Spinal cord (tissue), 10 donors: Measurements from ENCODE around the gene BMP7. TPM values are rescaled to one million over a fixed set of nuclear protein-coding genes. Genes with fewer than 3 reads are reported as not detected.

ENCODE experiments used
- DNase-seq, 6 donors: peaks; one replicate each; pipeline versions ENCODE4 v3.0.0 to v3.0.0-alpha.2; 2013 to 2015; ENCODE audit warnings: low spot score in 6 of 6, low read depth in 4 of 6
- H3K27ac ChIP-seq: one replicate; pipeline ENCODE4 v1.5.1; 2013; ENCODE audit warnings: low read depth, low read length, control low read depth
- H3K27me3 ChIP-seq: one replicate; pipeline ENCODE4 v1.6.1; 2013; ENCODE audit warnings: low read length; ENCODE audit not compliant: control insufficient read depth, insufficient read depth
- H3K36me3 ChIP-seq: one replicate; pipeline ENCODE4 v1.6.1; 2013; ENCODE audit warnings: low read length; ENCODE audit not compliant: control insufficient read depth, insufficient read depth
- H3K4me1 ChIP-seq: one replicate; pipeline ENCODE4 v1.6.1; 2013; ENCODE audit warnings: low read length; ENCODE audit not compliant: control insufficient read depth, insufficient read depth
- H3K4me3 ChIP-seq: one replicate; pipeline ENCODE4 v1.5.1; 2013; ENCODE audit warnings: low read depth, low read length, control low read depth
- H3K9me3 ChIP-seq: one replicate; pipeline ENCODE4 v1.6.1; 2013; ENCODE audit warnings: low read length; ENCODE audit not compliant: control insufficient read depth, insufficient read depth
- WGBS: methylation state at CpG from one replicate; pipeline ENCODE4 v1.1.5; 2013; ENCODE audit warnings: missing lambda C conversion rate; ENCODE audit not compliant: insufficient coverage; 5-methylcytosine and 5-hydroxymethylcytosine counted together
- polyA plus RNA-seq, 2 donors: library from polyadenylated mRNA; unstranded; fragments of 120-200 nt; gene quantifications; one replicate each; pipeline ENCODE4 v1.2.1, GENCODE V29; 2013; ENCODE audit not compliant: insufficient read length in 2 of 2
- total RNA-seq, 2 donors: library from RNA; depleted of rRNA in 1 of 2; stranded (reverse); fragments of 120-200 nt in 1 of 2; fragments of >200 nt in 1 of 2; gene quantifications; one replicate each; pipeline versions ENCODE4 v1.2.3 to v1.2.4, GENCODE V29; 2013 to 2014
- donor health status: healthy.

The BMP7 gene
- total and polyA plus RNA-seq, 4 donors: 25.4 to 67.9 (median 54.7) TPM

DNA sequence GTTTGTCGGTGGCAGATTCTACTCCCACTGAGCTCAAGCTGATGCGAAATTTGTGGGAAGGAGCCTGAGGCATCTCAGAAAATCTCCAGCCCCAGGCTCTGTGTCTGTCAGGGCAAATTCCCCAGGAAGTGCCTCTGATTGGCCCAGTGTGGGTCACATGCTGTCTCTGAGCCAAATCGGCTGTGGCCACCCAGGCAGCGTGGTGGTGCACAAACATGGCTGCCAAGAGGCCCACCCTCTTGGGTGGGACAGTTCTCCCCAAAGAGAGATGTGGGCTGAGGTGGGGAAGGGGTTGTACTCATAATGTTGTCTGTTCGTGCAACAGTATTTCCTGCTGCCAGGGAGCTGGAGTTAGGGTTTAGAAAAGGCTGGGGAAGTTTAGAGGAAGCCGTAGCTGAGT is 130.6 kb downstream of the BMP7 start:
- Histone ChIP-seq H3K4me3 (no peak overlapping the region), H3K4me1 (peaks cover 3% of the 10 kb centered on the region), H3K27ac (no peak overlapping the region), H3K9me3 (no peaks in the 10 kb centered on the region), H3K27me3 (no peaks in the 10 kb centered on the region), H3K36me3 (no peaks in the 10 kb centered on the region)
- 84% methylated on average over 6 of the region's 6 CpGs for WGBS
- no peak for DNase-seq

DNA sequence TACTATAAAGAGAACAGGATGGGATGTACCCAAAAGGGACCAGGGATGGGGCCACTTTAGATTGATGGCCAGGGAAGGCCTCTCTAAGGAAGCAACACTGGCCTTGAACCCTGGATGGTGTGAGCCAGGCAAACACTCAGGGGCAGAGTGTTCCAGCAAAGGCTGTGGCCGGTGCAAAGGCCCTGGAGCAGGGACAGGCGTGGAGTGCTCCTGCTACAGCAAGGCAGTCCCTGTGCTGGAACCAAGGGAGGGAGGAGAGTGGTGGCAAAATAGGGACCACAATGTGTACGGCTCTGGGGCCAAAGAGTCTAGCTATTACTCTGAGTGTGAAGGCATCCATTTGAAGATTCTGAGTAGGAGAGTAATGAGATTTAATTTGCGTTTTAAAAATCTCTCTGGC is 131.6 kb downstream of the BMP7 start:
- WGBS: 93% methylated on average over 4 of the region's 4 CpGs
- Histone ChIP-seq H3K9me3 (no peaks in the 10 kb centered on the region), H3K27ac (no peak overlapping the region), H3K36me3 (no peaks in the 10 kb centered on the region), H3K4me3 (no peak overlapping the region), H3K27me3 (no peaks in the 10 kb centered on the region), H3K4me1 (peaks cover 6% of the 10 kb centered on the region)
- no peak for DNase-seq

DNA sequence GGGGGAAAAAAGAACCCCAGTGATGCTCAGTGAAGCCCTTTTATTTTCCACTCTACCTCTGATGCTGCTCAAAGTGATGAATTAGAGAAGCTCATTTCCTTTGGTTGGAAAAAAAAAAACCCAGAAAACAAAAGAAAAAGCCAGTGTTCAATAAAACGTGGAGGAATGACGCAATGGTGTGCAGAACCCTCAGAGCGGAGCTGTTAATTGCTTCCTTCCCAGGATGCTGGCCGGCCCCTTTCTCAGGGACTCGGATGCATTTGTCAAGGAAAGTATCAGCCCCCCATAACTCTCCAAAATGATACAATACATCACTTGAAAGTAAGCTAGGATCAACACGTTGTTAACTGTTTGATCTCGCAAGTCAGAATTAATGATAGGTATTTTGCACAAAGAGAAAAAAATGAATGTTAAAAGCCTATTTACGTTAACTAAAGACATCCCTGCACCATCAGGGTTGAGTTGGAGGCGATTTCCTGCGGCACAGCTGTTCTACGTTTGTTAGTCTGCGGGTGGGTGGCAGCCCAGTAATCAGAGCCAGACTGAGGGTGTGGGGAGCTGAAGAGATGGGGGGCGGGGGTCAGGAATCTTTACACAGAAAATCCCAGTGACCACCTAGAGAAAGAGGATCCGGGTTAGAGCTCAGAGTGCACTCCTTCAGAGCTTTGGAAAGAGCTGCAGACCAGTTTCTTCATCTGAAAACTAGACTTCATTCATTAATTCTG is 132.4 kb downstream of the BMP7 start:
- Histone ChIP-seq H3K4me1 (peaks cover 6% of the 10 kb centered on the region), H3K36me3 (no peaks in the 10 kb centered on the region), H3K27ac (peak overlapping the region; percentile 53), H3K9me3 (no peaks in the 10 kb centered on the region), H3K27me3 (no peaks in the 10 kb centered on the region), H3K4me3 (no peak overlapping the region)
- WGBS: 47% methylated on average over 5 of the region's 14 CpGs
- DNase-seq: peak in 2 of 6 donors; percentile 53 to 63

DNA sequence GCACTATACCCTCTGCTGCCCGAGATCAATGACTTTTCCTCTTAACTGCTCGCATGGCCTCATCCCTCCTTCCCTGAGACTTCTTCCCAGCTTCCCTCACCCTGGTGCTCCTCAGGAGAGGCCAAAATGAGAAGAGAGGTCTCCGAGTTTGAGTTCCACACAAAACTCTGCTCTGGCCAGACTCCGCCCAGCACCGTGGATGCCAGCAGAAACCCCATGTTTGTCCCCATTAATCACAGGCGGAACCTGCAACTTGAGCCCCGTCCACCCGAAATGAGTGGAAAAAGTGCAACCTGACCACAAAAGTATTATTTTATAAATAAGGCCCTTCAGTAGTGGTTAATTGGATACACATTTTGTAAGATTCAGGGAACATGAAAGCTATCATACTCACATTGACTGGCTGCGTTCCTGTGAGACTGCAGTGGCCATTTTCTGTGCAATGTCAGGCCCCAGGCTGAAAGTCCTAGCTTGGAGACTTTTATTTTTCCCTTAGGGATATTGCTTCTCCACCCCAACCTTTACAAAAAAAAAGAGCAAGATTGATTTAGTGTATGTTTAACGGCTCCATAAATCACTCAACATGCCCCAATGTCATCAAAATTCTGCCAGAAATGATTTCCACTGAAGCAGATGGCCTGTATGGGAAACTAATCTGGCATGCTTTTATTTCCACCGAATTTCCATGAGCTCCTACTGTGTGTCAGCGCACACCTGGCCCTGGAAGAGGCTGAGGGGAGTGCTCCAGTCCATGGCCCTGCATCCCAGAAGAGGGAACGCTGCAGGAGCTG is 134.6 kb downstream of the BMP7 start:
- 79% methylated on average over 6 of the region's 13 CpGs for WGBS
- Histone ChIP-seq H3K27ac (no peak overlapping the region), H3K4me1 (peaks cover 10% of the 10 kb centered on the region), H3K27me3 (no peaks in the 10 kb centered on the region), H3K36me3 (no peaks in the 10 kb centered on the region), H3K4me3 (no peak overlapping the region), H3K9me3 (no peaks in the 10 kb centered on the region)
- no peak for DNase-seq

DNA sequence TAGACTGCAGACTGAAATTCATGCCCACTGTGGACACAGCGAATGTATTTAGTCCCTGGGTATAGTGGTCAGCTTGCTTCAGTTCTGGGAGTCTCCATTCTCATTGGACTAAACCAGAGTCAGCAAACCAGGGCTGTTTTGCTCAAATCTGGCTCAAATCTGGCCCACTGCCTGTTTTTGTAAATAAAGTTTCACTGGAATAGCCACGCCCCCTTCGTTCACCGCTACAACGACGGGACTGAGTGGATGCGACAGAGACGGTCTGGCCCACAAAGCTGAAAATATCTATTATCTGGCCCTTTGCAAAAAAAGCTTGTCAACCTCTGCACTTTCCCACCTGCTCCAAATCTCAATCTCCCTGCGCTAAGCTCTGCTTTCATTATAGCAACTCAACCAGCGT is 135.4 kb downstream of the BMP7 start:
- no peaks in the 10 kb centered on the region for H3K36me3 ChIP-seq
- DNase-seq: no peak
- 92% methylated on average over 10 of the region's 10 CpGs for WGBS

DNA sequence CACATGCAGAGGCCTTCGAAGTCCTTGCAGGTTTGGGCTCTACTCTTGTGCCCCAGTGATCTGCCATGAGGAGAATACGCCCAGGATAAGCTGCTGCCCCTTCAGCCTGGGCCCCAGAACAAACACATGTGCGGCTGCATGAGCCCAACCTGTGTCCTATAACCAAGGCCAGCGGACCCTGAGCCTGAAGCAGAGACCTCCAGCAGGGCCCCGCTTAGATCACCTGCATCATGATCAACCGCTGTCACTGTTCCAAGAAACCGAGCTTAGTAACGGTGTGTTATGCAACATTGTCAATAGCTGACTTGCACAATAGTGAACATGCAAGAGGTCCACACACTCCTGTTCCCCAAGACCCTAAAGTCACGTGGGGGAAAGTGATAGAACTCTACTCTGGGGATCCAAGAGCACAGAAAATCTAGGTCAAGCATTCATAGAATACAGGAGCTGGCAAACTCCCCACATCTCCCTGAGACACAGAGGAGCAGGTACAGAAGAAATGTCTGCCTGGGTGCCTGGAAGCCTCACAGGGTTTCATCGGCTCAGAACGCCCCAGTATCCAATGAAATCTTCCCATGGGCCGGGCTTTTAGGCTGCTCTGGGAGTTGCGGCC is 136.2 kb downstream of the BMP7 start:
- no peak overlapping the region for H3K27ac ChIP-seq
- peaks cover 10% of the 10 kb centered on the region for H3K4me1 ChIP-seq
- no peaks in the 10 kb centered on the region for H3K27me3 ChIP-seq
- no peaks in the 10 kb centered on the region for H3K36me3 ChIP-seq
- 90% methylated on average over 12 of the region's 13 CpGs for WGBS
- no peak overlapping the region for H3K4me3 ChIP-seq
- no peak for DNase-seq
- H3K9me3 ChIP-seq: no peaks in the 10 kb centered on the region

More for the DNA sequence above, 135.4 kb downstream of the BMP7 start:
- Histone ChIP-seq H3K27ac (no peak overlapping the region), H3K9me3 (no peaks in the 10 kb centered on the region), H3K4me1 (peaks cover 10% of the 10 kb centered on the region), H3K27me3 (no peaks in the 10 kb centered on the region), H3K4me3 (no peak overlapping the region)

DNA sequence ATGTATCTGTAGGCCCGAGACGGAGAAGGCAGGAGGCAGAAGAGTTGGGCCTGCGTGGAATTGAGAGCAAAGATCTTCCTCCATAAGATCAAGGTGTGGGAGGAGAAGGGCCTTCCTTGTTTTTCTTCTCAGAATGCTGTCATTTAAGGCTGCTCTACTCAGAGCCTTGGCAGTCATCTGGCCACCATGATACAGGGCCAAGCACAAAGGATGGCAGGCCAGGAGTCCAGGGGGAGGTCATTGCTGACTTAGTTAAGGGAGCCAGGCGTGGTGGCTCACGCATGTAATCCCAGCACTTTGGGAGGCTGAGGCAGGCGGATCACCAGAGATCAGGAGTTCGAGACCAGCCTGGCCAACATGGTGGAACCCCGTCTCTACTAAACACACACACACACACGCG is 137.1 kb downstream of the BMP7 start:
- no peak for DNase-seq
- peaks cover 11% of the 10 kb centered on the region for H3K4me1 ChIP-seq
- WGBS: 100% methylated on average over 5 of the region's 10 CpGs
- H3K27ac ChIP-seq: no peak overlapping the region
- no peaks in the 10 kb centered on the region for H3K27me3 ChIP-seq
- no peak overlapping the region for H3K4me3 ChIP-seq
- no peaks in the 10 kb centered on the region for H3K36me3 ChIP-seq
- no peaks in the 10 kb centered on the region for H3K9me3 ChIP-seq

DNA sequence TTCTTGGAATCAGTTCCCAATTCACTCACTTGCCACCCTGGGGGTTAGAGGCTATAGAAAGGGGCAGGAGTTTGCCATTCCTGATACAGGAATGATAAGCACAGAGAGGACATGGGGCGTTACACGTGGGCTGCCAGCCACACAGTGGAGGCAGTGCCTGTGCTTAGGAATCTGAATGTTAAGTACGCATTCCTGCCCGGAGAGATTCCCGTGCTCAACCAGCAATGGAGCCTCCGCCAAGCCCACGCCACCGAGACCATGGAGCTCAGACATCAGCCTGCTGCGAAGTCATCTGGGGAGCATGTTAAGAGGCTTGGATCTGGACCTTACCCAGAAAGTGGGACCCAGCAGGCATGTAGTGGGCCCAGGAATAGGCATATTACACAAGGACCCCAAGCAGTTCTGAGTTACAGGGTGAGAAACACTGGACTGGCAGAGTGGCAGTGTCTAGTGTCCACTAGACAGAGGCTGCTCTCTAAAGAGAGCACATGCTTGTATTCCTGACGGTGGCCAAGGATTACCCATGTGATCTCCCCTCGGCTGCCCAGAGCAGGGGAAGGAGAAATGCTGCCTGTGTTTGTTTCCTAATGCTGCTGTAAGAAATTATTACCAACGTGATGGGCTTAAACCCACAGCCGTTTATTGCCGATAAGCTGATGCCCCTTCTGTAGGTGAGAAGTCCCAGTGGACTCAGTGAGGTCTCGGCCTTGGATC is 138.2 kb downstream of the BMP7 start:
- Histone ChIP-seq H3K36me3 (no peaks in the 10 kb centered on the region), H3K27me3 (no peaks in the 10 kb centered on the region), H3K9me3 (no peaks in the 10 kb centered on the region), H3K27ac (no peak overlapping the region), H3K4me1 (peaks cover 11% of the 10 kb centered on the region), H3K4me3 (no peak overlapping the region)
- DNase-seq: no peak
- WGBS: 76% methylated on average over 14 of the region's 15 CpGs

DNA sequence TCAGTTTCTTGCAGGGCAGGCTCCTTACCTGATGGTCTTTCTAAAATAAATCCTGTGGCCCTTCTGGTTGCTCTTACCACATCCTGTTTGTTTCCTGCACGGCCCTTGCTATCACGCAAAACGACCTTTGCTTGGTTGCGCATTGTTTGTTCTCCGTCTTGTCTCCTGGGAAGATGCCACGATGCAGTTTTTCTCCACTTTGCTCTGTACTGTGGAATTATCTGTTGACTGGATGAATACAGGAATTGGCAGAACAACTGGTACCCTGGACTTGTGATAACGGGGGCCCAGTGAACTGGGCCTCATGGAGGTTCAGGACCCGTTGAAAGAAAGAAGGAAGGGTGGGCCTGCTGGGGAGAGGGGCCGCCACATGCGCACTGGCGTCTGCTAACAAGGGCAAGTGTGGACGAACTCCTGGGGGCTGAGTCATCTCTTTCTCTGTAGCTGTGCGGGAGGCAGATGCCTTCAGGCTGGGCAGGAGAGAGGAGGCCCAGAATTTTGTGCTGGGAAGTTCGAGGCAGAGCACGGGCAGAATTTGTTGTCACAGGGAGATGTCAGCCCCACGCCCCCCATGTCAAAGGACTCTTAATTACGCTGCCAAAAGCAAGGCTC is 139.9 kb downstream of the BMP7 start:
- no peaks in the 10 kb centered on the region for H3K36me3 ChIP-seq
- peaks cover 11% of the 10 kb centered on the region for H3K4me1 ChIP-seq
- H3K9me3 ChIP-seq: no peaks in the 10 kb centered on the region
- WGBS: 71% methylated on average over 14 of the region's 17 CpGs
- no peak overlapping the region for H3K4me3 ChIP-seq
- no peak for DNase-seq
- H3K27me3 ChIP-seq: no peaks in the 10 kb centered on the region
- no peak overlapping the region for H3K27ac ChIP-seq
